Measurements from ENCODE around the gene MRPS34.

- TF ChIP-seq CTCF (IDR thresholded peaks at IDR 0.05) (no peak), POLR2A (IDR thresholded peaks at IDR 0.05) (no peak)
Observed at GRCh38 chr16:1732071-1732470, 40.9 kb downstream of the MRPS34 start.

Measured in transverse colon (tissue), 3 donors.